HepG2 (cell line): ENCODE results near the gene KLF6. TPM values are rescaled to one million over a fixed set of nuclear protein-coding genes. Genes with fewer than 3 reads are reported as not detected.
A peak's percentile ranks its signal among the peaks of the same experiment; 100 is the strongest.

Source experiments
- ATF7-NPFF ChIP-seq: sonication (generic); formaldehyde crosslinking; IDR thresholded peaks from 2 replicates; pipeline ENCODE4 v1.8.1; 2023; ENCODE audit warnings: mild to moderate bottlenecking, low read depth, missing genetic modification reagents, moderate library complexity
- CEBPB ChIP-seq: IDR thresholded peaks from 2 replicates; pipeline ENCODE4 v1.6.1; 2011; ENCODE audit warnings: low read depth, low read length, improper control_type of control experiment, borderline replicate concordance
- CENPT ChIP-seq: sonication (generic); formaldehyde crosslinking; IDR thresholded peaks from 2 replicates; pipeline ENCODE4 v1.8.0; 2022; ENCODE audit warnings: low read depth, mild to moderate bottlenecking, moderate library complexity, missing genetic modification reagents
- DNMT1 ChIP-seq: sonication (generic); formaldehyde crosslinking; IDR thresholded peaks from 2 replicates; pipeline ENCODE4 v1.5.1; 2020; ENCODE audit warnings: mild to moderate bottlenecking, missing genetic modification reagents
- DR1 ChIP-seq: sonication (generic); formaldehyde crosslinking; IDR thresholded peaks from 2 replicates; pipeline ENCODE4 v1.8.0; 2021; ENCODE audit warnings: mild to moderate bottlenecking, missing genetic modification reagents, inconsistent platforms
- EP300 ChIP-seq, 3 experiments: sonication (generic) in 1 of 3; formaldehyde crosslinking in 1 of 3; IDR thresholded peaks; 2 replicates each; pipeline versions ENCODE4 v1.5.1 to v1.6.1; 2011 to 2020; ENCODE audit warnings: low read depth in 2 of 3, low read length in 2 of 3, borderline replicate concordance in 1 of 3, improper control_type of control experiment in 1 of 3, mild to moderate bottlenecking in 1 of 3, missing genetic modification reagents in 1 of 3, moderate library complexity in 1 of 3
- HDAC1 ChIP-seq: sonication (generic); formaldehyde crosslinking; IDR thresholded peaks from 2 replicates; pipeline ENCODE4 v1.5.1; 2020; ENCODE audit warnings: mild to moderate bottlenecking, missing genetic modification reagents
- HMG20A ChIP-seq: IDR thresholded peaks from 2 replicates; pipeline ENCODE4 v1.6.1; 2016; ENCODE audit warnings: borderline replicate concordance
- HMGA1 ChIP-seq: sonication (generic); formaldehyde crosslinking; conservative IDR thresholded peaks from 2 replicates; pipeline ENCODE4 v1.4.0; 2020; ENCODE audit warnings: missing genetic modification reagents
- HNF1A ChIP-seq, 2 experiments: sonication (generic) in 1 of 2; formaldehyde crosslinking in 1 of 2; IDR thresholded peaks; 2 replicates each; pipeline versions ENCODE4 v1.4.0 to v1.6.1; 2016 to 2020; ENCODE audit warnings: borderline replicate concordance in 1 of 2, low read depth in 1 of 2, mild to moderate bottlenecking in 1 of 2, missing genetic modification reagents in 1 of 2
- KDM4B ChIP-seq: sonication (generic); formaldehyde crosslinking; IDR thresholded peaks from 2 replicates; pipeline ENCODE4 v1.4.0; 2020; ENCODE audit warnings: missing genetic modification reagents
- NFKBIZ ChIP-seq: IDR thresholded peaks from 2 replicates; pipeline ENCODE4 v1.6.1; 2018; ENCODE audit warnings: missing genetic modification reagents, missing compliant biosample characterization
- PITX1 ChIP-seq: sonication (generic); formaldehyde crosslinking; IDR thresholded peaks from 2 replicates; pipeline ENCODE4 v1.5.1; 2020; ENCODE audit warnings: mild to moderate bottlenecking, missing genetic modification reagents
- REPIN1 ChIP-seq: sonication (generic); formaldehyde crosslinking; IDR thresholded peaks from 2 replicates; pipeline ENCODE4 v1.8.0; 2022; ENCODE audit warnings: missing genetic modification reagents, low read depth, mild to moderate bottlenecking, borderline replicate concordance
- ZFP36 ChIP-seq: fragments of 150-350 bp; IDR thresholded peaks from 2 replicates; pipeline ENCODE4 v1.6.1; 2018; ENCODE audit warnings: borderline replicate concordance, low read length, low read depth; ENCODE audit not compliant: partially characterized antibody
- ZNF12 ChIP-seq: sonication (generic); formaldehyde crosslinking; IDR thresholded peaks from 2 replicates; pipeline ENCODE4 v1.5.0; 2020; ENCODE audit warnings: missing genetic modification reagents
- ZNF24 ChIP-seq: fragments of 450-650 bp; IDR thresholded peaks from 2 replicates; pipeline ENCODE4 v1.6.1; 2017; ENCODE audit warnings: antibody characterized with exemption, mild to moderate bottlenecking
- ZNF264 ChIP-seq: sonication (generic); formaldehyde crosslinking; IDR thresholded peaks from 2 replicates; pipeline ENCODE4 v1.4.0; 2020; ENCODE audit warnings: missing genetic modification reagents
- ZNF274 ChIP-seq: sonication (generic); formaldehyde crosslinking; IDR thresholded peaks from 2 replicates; pipeline ENCODE4 v1.5.1; 2020; ENCODE audit warnings: mild to moderate bottlenecking, missing genetic modification reagents
- ZNF3 ChIP-seq: IDR thresholded peaks from 2 replicates; pipeline ENCODE4 v1.7.0; 2017; ENCODE audit warnings: inconsistent platforms
- ZNF335 ChIP-seq: sonication (generic); formaldehyde crosslinking; IDR thresholded peaks from 2 replicates; pipeline ENCODE4 v1.4.0; 2020; ENCODE audit warnings: missing genetic modification reagents
- ZNF513 ChIP-seq: sonication (generic); formaldehyde crosslinking; conservative IDR thresholded peaks from 2 replicates; pipeline ENCODE4 v1.5.0; 2020; ENCODE audit warnings: missing genetic modification reagents
- ZNF841 ChIP-seq: sonication (generic); formaldehyde crosslinking; IDR thresholded peaks from 2 replicates; pipeline ENCODE4 v1.8.1; 2023; ENCODE audit warnings: missing genetic modification reagents, borderline replicate concordance
- polyA plus RNA-seq, 8 experiments: library from polyadenylated mRNA; depleted of rRNA in 3 of 8; stranded (reverse) in 7 of 8; unstranded in 1 of 8; fragments of >200 nt; fragmentation: Illumina TruSeq in 4 of 8; extraction: Trizol in 4 of 8; gene quantifications; 2 replicates each; pipeline versions ENCODE4 v1.2.1 to v1.2.3, GENCODE V29; 2011 to 2016; ENCODE audit warnings: low read depth in 4 of 8, missing spikeins in 1 of 8, mixed read lengths in 1 of 8; ENCODE audit not compliant: insufficient read depth in 1 of 8
- total RNA-seq, 5 experiments: library from RNA; depleted of rRNA; stranded (reverse); fragments of >200 nt; fragmentation: Illumina TruSeq; extraction: Trizol; gene quantifications; 2 replicates each; pipeline ENCODE4 v1.2.3, GENCODE V29; 2016; ENCODE audit warnings: low read depth in 1 of 5
- TF ChIP-seq, protein P1 (sequence below): IDR thresholded peaks from 2 replicates; pipeline ENCODE4 v1.6.1; 2016; ENCODE audit warnings: low read depth, borderline replicate concordance

The KLF6 gene
- total and polyA plus RNA-seq, 2 of the 13 experiments (the other 11 are each of a cell fraction or from before 2014, with no cell fraction given): 27.0 to 71.9 TPM

- no peak for TF ChIP-seq ZNF513
- TF ChIP-seq ZNF3 (CRISPR knock-in tag): no peak
- TF ChIP-seq HNF1A (IDR thresholded peaks at IDR 0.05; ENCODE audit: low read depth): no peak
- no peak for TF ChIP-seq HNF1A (CRISPR knock-in tag; IDR thresholded peaks at IDR 0.05; ENCODE audit: borderline replicate concordance)
- no peak for TF ChIP-seq NFKBIZ (CRISPR knock-in tag)
- TF ChIP-seq KDM4B (CRISPR knock-in tag): no peak
- no peak for TF ChIP-seq ZNF274
- TF ChIP-seq EP300 (IDR thresholded peaks at IDR 0.05; ENCODE audit: low read depth in 2 of 2, low read length in 2 of 2): peak in 1 of 2 experiments; percentile 35; a peak in 1 of 4 replicates
- TF ChIP-seq EP300 (CRISPR knock-in tag; IDR thresholded peaks at IDR 0.05; ENCODE audit: borderline replicate concordance): no peak
- TF ChIP-seq DR1 (CRISPR knock-in tag): no peak
- TF ChIP-seq ZNF264 (CRISPR knock-in tag): peak; percentile 44; the same call in 1 of the 2 replicates
- TF ChIP-seq CENPT: no peak
- no peak for TF ChIP-seq DNMT1
- TF ChIP-seq ZNF841 (CRISPR knock-in tag): no peak
- no peak; the same call in 1 of the 2 replicates for TF ChIP-seq ZNF335 (CRISPR knock-in tag)
- no peak for TF ChIP-seq CEBPB
- TF ChIP-seq PITX1 (CRISPR knock-in tag): no peak
- no peak for TF ChIP-seq ZNF24
- TF ChIP-seq ATF7-NPFF (CRISPR knock-in tag): no peak
- TF ChIP-seq HMGA1 (CRISPR knock-in tag): no peak
- TF ChIP-seq REPIN1 (CRISPR knock-in tag): no peak
- TF ChIP-seq ZNF12 (CRISPR knock-in tag): no peak
- TF ChIP-seq HDAC1 (CRISPR knock-in tag): peak; percentile 35; the same call in 1 of the 2 replicates
- TF ChIP-seq, protein P1, sequence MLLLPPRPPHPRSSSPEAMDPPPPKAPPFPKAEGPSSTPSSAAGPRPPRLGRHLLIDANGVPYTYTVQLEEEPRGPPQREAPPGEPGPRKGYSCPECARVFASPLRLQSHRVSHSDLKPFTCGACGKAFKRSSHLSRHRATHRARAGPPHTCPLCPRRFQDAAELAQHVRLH: no peak
- 0 out of 2 replicates have a peak, but pooled peaks have one; percentile 47 for TF ChIP-seq HMG20A (CRISPR knock-in tag)
- no peak for TF ChIP-seq ZFP36
These were observed 20.3 kb downstream of the KLF6 start (continued) for GRCh38 chr10:3764626-3765112.
